Stimulated activated CD8-positive, alpha-beta memory T cell treated with anti-CD3 and anti-CD28 coated beads, Interleukin-4, amount 100 ng/mL, for 24 hours (primary cell): ENCODE measurements around the gene PLEKHO1.
"Not testable (repeated sequence)": the region's sequence is repeated elsewhere in the genome, so short reads cannot be mapped to it uniquely, and the experiment has no call there.

ENCODE experiments used
- DNase-seq: peaks from one replicate; pipeline ENCODE4 v3.0.0-alpha.2; 2020; ENCODE audit warnings: low read depth

Gene PLEKHO1, protein sequence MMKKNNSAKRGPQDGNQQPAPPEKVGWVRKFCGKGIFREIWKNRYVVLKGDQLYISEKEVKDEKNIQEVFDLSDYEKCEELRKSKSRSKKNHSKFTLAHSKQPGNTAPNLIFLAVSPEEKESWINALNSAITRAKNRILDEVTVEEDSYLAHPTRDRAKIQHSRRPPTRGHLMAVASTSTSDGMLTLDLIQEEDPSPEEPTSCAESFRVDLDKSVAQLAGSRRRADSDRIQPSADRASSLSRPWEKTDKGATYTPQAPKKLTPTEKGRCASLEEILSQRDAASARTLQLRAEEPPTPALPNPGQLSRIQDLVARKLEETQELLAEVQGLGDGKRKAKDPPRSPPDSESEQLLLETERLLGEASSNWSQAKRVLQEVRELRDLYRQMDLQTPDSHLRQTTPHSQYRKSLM

DNA sequence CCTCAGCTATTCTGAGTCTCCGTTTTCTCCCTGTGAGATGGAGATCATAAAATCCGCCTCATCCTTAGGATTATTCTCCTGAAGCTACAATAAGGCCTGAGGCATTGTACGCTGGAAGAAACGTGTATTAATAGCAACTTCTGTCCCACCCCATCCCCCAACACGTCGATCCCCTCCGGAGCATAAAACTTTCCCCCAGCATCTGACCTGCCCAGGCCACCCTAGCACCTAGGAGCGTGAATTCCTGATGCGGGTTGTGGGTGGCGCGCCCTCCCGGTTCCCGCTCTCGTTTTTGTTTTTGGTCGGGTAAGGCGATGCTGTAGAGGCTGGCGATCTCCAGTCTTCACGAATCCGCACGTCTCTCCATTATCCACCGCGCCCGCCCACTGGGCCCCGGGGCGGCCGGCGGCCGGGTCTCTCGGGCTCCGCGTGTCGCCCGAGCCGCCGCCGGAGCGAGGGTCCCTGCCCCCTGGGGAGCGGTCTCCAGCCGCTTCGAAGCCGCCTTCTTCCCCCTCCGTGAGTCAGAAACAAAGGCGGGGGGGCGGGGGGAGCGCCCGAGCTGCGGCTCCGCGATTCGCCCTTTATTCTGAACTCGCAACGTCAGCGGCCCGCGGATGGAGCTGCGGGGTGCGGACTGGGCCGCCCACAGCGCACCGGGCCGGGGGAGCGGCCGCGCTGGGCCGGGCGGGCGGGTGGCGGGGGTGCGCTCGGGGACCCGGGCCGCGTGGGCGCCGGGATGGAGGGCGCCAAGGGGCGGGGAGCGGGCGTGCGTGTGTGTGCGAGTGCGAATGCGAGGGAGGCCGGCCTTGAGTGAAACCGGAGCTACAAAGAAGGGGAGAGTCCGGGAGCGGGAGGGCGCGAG lies at the start of gene PLEKHO1:
PLEKHO1 (plus strand) TSS at position 646 of the 862 bp plus-strand sequence. CDS start 342 bp downstream, outside the sequence.
- peak; percentile 76 for DNase-seq

DNA sequence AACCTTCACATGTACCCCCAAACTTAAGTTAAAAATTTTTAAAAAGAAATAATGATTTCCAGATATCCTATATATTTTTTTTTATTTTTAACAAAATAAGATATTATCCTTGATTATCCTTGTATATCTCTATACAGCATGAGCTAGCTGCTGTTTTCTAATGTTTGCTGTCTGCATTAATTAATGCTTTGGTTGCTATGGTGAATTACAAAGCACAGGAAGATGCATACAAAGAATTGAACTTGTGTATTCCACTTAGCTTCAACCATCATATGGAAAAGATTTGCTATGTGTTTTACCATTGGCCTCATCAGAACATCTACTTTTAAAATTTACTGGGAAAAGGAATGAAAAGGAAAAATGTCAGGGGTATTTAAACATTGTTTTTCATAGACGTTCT lies 46.7 kb upstream of the PLEKHO1 start:
- DNase-seq: no peak

GRCh38 chr1:150106341-150106740 lies 43.4 kb upstream of the PLEKHO1 start:
- no peak for DNase-seq

DNA sequence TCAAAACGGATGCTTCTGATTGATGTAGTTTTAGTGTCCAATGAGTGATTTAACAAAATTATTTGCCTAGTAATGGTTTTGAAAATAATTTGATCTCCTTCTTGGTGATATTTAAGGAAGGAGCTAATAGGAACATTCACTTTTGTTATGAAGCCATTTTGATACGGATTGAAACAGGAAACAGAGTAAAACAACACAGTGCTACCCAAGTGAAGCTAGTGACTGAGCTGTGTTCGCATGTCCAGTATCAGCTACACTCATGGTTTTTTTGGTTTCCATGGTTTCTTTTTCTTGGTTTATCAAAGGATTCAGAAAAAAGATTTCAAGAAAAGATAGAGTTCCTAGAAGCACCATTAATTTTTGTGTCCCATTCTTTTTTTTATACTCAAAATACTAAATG lies 40.1 kb upstream of the PLEKHO1 start:
- no peak for DNase-seq

DNA sequence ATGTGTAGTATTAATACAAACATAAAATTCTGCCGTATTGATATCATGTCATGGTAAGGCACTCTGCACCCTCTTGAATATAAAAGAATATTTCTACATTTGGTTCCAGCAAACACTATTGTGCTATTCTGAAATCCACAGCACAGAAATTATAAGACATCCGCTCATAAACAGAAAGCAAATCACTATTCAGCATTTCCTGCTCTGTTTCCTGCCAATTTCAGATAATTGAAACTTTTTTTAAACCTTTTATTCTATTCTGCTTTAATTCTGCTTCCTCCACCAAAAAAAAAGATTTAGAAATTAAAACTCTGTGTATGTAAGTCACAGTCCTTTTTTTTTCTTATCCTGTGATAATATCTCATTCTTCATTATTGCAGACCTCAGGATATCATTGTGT lies 39.6 kb upstream of the PLEKHO1 start:
- DNase-seq: no peak

DNA sequence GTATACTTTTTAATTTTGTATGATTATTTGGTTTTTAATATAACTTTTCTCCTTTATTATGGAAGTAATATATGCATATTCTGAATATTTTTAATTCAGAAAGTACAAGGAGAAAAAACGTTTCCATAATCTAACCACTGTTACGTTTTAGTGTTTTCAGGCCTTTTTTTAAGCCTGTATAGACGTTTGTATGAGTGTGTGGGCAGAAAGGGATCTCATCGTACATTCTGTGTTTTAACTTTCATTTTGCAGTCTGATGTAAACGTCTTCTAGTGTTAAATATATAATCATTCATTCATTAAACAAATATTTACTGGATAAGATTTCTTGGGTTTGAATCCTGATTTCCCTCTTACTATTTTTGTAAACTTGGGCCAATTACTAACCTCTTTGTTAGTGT lies 38.0 kb upstream of the PLEKHO1 start:
- DNase-seq: no peak

GRCh38 chr1:150115121-150115520 lies 34.6 kb upstream of the PLEKHO1 start:
- no peak for DNase-seq

DNA sequence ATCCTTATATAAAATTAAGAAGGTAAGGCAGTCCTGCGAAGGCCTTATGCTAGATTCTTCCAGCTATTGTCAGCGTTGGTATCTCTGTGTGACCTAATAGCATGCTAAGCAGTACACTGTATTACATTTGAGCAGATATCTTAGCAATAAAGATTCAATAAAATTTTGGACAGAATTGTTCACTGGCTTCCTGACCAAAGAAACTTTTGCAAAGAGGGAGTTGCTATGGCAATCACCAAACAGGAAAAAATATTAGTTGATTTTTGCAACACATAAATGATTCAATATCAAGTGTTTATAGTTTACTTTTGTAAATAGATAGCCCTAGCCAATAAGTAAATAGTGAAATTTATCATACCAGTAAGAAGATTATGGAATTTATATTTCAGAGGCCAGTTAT lies 31.0 kb upstream of the PLEKHO1 start:
- no peak for DNase-seq

DNA sequence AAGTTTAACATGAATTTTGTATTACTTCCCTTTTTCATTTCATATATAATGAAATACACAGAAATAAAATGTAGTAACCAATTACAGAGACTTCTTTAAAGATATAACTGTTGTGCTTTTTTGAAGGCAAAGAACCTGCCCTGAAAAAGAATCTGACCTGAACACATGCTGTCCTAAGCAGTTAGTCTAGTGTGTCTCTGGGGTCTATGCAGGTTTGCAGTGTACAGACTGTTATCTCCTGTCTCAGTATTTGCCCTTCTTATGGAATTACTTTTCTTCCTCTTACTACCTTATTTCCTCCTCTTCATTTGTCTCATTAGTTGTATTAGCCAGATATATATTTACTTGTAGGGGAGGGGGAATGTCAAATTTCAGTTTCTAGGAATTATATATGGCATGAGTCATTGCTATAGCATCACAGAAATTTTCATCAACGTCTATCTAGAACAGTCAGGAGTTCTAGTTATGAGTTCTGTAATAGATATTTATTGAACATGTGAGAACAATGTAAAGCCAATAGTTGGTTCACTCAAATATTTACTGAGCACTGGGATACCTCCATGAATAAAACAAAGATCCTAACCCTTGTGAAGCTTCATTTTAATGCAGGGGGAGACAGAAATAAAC lies 28.4 kb upstream of the PLEKHO1 start:
- no peak for DNase-seq

DNA sequence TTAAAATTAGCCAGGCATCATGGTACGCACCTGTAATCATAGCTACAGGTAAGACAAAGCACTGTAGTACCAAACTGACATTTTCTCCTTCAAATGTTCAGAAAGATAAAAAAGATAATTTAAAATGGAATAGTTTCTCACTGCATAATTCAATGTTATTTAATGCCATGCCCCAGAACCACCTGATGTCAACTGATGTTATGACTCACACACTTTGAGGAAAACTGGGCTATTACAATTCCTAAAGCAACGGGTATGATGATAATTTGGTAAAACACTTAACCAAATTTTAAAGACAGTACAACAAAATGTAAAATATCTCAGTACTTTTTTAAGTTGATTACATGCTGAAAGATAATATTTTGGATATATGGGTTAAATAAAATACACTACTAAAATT lies 22.9 kb upstream of the PLEKHO1 start:
- DNase-seq: no peak

DNA sequence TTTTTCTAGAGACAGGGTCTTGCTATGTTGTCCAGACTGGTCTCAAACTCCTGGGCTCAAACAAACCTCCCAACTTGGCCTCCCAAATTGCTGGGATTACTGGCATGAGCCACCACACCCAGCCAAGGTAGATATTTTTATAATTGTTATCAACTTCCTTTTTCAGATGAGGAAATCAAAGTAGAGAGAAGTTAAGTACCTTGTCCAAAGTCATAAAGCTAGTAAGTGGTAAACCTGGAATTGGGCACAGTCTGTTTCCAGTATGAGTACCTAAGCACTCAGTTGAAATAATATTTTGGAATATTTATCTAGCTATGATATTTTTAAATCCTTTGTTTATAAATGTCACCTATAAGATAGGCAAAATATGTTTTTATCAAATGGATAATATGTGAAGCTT lies 22.3 kb upstream of the PLEKHO1 start:
- no peak for DNase-seq

DNA sequence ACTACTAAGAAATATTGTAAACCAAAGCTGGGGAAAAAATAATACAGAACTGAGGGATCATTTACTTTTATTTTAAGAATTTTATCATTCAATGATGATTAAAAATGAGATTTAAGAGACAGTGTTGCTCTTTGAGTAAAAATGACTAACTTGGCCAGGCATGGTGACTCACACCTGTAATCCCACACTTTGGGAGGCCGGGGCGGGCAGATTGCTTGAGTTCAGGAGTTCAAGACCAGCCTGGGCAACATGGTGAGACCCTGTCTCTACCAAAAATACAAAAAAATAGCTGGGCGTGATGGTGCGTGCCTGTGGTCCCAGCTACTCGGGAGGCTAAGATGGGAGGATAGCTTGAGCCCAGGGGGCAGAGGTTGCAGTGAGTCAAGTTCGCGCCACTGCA lies 21.8 kb upstream of the PLEKHO1 start:
- DNase-seq: peak; percentile 14

DNA sequence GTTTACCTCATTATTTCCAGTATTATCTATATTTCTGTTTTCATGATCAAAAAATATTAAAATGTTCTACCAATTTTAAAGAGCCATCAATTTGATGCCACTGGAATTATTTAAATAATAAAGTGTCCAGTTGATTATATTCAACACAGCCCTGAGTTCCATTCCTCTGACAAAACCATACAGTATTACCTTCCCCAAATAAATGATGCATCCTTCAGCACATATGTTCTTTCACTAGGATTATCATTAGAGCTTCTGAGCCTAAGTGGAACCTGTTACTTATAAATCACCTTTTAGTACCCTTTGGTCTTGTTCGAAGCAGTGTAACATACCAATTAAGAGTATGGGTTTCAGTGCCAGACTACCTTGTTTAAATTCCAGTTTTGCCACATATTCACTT lies 17.3 kb upstream of the PLEKHO1 start:
- no peak for DNase-seq

DNA sequence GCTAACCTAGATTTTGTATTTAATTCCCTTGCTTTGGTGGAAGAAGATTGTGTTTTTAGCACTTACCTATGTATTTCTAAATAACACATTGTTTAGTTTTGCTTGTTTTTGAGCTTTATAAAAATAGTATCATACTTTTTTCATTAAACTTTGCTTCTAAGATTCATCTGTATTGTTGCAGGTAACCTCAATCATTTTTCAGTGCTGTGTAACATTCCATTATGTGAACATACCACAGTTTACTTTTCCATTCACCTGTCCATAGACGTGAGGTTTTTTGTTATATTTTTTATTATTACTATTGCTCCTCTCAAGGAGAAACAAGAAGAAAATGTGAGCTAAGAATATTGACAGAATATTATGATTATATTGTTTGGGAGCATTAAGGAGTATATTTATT lies 15.2 kb upstream of the PLEKHO1 start:
- no peak for DNase-seq

DNA sequence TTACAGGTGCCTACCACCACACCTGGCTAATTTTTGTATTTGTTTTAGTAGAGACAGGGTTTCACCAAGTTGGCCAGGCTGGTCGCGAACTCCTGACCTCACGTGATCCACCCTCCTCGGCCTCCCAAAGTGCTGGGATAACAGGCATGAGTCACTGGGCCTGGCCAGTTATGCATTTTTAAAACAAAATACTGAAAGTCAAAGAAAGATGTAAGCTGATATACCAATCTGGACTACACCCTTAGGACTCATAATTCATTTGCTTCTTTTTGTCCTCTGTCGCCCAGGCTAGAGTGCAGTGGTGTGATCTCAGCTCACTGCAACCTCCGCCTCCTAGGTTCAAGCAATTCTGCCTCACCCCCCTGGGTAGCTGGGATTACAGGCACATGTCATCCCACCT lies 14.3 kb upstream of the PLEKHO1 start:
- DNase-seq: not testable (repeated sequence)

DNA sequence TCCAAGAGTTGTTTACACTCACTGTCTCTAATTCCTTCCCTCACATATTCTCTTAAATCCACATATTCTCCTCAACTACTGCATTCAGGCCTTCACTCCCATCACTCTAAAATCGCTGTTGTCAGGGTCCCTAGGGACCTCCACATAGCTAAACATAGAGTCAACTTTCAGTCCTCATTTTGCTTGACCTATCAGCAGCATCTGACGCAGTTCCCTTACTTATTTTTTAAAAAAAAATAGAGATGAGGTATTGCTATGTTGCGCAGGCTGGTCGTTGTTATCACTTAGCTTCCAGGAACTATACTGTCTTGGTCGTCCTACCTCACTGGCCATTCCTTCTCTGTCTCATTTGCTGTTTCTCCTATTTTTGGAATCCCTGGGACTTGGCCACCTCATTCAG lies 11.7 kb upstream of the PLEKHO1 start:
- no peak for DNase-seq

DNA sequence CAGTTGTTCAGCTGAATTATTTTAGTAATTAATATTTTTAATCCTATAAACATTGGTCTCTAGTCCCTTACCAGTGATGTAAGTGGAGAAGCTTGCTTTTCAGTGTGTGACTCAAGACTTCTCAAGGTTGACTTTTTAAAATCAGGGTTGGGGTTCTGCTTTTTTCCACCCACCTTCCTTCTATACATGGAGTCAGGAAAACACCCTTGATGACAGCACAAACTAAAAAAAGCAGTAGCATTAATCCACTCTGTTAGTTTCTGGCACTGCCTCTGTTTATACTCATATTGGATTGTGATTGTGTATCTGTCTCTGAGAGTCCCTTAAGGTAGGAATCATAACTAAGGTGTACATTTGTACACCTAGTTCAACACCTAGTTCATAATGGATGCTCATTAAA lies 8.3 kb upstream of the PLEKHO1 start:
- no peak for DNase-seq

DNA sequence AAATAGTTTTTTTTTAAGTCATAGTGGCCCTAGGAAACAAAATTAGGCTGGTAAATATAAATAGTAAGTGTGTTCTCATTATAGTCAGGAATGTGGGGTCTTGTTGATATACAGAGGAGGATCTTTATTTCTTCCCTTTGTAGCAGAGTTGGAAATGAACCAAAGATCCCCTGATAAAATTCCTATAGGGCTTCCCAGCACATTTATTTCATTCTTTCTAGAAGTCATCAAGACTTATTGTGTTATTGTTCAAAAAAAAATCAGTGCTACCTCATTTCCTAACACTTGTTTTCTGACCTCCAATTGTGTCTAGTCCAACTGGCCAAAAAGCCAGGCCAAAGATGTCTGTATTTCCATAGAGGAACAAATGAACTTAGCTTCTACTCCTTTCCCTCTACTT lies 7.6 kb upstream of the PLEKHO1 start:
- no peak for DNase-seq

GRCh38 chr1:150144606-150145005 lies 5.1 kb upstream of the PLEKHO1 start:
- no peak for DNase-seq

DNA sequence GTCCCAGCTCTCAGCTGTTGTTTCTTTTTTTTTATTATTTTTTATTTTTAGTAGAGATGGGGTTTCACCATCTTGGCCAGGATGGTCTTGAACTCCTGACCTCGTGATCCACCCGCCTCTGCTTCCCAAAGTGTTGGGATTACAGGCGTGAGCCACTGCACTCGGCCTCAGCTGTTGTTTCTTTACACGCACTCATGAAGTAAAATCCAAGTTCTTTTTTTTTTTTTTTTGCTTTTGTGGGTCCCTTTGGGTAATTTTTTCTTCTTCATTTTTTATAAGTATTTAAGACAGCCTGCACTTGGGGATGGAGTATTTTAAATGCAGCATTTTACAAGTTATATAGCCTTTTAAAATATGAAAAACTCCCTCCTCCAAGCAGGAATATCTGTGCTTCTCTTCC lies 3.7 kb upstream of the PLEKHO1 start:
- DNase-seq: not testable (repeated sequence)

DNA sequence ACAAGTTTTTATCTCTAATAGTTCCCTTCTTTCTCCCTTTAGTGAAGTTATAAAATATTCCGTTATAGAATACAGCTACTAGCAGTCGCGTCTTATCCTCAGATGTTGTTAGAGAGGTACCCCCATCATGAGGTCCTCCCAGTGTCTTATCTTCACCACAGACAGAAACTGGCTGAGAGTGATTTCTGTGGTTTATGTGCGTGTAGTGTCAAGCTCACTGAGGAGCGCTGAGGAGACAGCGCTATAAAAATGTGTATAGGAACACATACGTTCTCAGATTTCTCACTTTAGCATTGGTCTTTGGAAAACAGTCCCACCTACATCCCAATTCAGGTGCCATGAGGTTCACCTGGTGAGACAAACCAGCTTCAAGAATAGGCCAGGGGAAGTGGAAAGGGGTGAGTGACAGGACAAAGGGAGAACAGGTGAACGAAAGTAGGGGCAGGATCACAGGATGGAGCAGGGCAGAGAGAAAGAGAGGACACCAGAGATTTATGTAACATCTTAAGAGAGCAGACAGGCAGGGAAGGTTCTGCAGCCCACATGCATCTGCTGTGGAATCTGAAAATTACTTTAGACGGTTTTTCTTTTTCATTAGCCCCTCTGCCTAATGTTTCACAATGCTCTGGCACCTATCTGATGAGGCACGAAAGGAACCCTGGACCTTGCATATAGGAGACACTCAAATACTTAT lies 2.7 kb upstream of the PLEKHO1 start:
- DNase-seq: no peak

GRCh38 chr1:150148837-150149270 lies 862 bp upstream of the PLEKHO1 start:
- DNase-seq: no peak
